HG03521 (cell line): ENCODE measurements around the gene KBTBD13.
"Not testable (repeated sequence)": the region's sequence is repeated elsewhere in the genome, so short reads cannot be mapped to it uniquely, and the experiment has no call there.

Experiments used
- ATAC-seq: cut with Tn5 transposase; IDR thresholded peaks from one replicate; pipeline ENCODE4 v1.9.1; 2021; ENCODE audit warnings: mild to moderate bottlenecking, moderate library complexity; ENCODE audit not compliant: unreplicated experiment

The KBTBD13 gene

GRCh38 chr15:65068403-65068788 is 8.2 kb upstream of the KBTBD13 start:
- no peak for ATAC-seq

- no peak for ATAC-seq
These were observed 7.4 kb upstream of the KBTBD13 start for GRCh38 chr15:65069179-65069578.

GRCh38 chr15:65069779-65070546 is 6.6 kb upstream of the KBTBD13 start:
- no peak for ATAC-seq

DNA sequence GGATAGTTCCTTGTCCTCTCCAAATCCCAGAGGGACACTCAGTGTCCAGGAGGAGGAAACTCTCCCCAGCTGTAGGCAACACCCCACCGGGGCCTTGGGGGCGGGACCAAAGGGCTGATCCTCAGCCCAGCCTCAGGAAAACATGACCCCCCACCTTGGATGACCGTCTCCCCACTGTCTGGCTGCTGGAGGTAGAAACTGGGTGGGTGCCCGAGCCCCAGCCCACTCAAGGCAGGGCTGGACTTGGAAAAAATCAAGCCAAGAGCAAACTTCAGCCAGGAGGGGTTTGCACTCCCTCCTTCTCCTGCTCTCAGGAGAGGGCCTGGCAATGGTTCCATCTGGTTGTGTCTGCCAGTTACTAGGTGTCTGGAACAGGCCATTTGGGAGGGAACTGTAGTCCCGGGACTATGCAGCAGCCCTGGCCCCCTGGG is 5.2 kb upstream of the KBTBD13 start:
- no peak for ATAC-seq

GRCh38 chr15:65072027-65072426 is 4.5 kb upstream of the KBTBD13 start:
- no peak for ATAC-seq

GRCh38 chr15:65072617-65073016 is 3.9 kb upstream of the KBTBD13 start:
- ATAC-seq, result no peak

GRCh38 chr15:65074946-65075345 is 1.6 kb upstream of the KBTBD13 start:
- not testable (repeated sequence) for ATAC-seq

DNA sequence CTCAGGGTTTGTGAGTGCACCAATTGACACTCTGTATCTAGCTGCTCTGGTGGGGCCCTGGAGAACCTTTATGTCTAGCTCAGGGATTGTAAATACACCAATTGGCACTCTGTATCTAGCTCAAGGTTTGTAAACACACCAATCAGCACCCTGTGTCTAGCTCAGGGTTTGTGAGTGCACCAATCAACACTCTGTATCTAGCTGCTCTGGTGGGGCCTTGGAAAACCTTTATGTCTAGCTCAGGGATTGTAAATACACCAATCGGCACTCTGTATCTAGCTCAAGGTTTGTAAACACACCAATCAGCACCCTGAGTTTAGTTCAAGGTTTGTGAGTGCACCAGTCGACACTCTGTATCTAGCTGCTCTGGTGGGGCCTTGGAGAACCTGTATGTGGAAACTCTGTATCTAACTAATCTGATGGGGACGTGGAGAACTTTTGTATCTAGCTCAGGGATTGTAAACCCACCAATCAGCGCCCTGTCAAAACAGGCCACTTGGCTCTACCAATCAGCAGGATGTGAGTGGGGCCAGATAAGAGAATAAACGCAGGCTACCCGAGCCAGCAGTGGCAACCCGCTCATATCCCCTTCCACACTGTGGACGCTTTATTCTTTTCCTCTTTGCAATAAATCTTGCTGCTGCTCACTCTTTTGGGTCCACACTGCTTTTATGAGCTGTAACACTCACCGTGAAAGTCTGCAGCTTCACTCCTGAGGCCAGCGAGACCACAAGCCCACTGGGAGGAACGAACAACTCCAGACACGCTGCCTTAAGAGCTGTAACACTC is 745 bp upstream of the KBTBD13 start:
- ATAC-seq, result not testable (repeated sequence)

DNA sequence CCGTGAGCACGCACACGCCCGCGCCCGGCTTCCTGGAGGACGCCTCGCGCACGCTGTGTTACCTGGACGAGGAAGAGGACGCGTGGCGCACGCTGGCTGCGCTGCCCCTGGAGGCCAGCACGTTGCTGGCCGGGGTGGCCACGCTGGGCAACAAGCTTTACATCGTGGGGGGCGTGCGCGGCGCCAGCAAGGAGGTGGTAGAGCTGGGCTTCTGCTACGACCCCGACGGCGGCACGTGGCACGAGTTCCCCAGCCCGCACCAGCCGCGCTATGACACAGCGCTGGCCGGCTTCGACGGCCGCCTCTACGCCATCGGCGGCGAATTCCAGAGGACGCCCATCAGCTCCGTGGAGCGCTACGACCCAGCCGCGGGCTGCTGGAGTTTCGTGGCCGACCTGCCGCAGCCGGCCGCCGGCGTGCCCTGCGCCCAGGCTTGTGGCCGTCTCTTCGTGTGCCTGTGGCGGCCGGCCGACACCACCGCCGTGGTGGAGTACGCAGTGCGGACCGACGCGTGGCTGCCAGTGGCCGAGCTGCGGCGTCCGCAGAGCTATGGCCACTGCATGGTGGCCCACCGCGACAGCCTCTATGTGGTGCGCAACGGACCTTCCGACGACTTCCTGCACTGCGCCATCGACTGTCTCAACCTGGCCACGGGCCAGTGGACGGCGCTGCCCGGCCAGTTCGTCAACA is 890 bp downstream of the KBTBD13 start:
- no peak for ATAC-seq

- no peak for ATAC-seq
These were observed 1.4 kb downstream of the KBTBD13 start for GRCh38 chr15:65077981-65078352.

DNA sequence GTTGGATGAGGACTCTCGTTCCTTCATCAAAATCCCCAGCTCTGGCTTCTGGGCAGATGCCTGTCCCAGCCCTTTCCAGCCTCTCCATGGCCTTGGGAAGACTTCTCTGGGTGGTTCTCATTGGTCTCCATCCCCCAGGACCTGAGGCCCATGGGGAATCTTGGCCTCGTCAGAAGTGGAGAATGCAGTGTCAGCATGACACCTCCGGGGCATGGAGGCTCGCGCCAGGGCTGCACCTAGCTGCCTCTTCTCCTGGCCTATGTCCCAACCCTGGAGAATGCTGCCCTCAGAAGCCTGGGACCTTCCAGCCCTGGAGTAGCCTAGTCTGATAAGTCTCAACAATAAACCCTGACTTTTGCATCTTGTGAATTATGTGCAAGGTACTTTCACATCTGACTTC is 3.0 kb downstream of the KBTBD13 start:
- no peak for ATAC-seq

- ATAC-seq, result no peak
These were observed 4.7 kb downstream of the KBTBD13 start for GRCh38 chr15:65081270-65081669.

DNA sequence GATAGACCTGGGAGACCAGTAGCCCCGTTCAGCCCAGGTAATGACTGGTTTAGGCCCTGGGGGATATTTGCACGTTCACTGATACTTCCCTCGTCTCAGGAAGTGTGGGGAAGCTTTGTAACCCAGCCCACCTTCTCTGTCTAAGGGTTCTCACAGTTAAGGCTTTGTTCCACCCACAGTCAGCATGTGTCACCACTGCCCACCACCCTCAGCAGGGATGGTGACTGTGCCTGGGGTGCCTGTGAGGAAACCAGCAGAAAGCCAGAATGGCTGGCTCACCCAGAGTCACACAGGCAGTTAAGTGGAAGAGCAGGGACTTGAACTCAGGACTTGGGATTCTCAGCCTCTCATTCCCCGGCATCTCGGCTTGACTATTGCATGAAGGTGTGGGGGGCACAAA is 5.2 kb downstream of the KBTBD13 start:
- ATAC-seq, result no peak

DNA sequence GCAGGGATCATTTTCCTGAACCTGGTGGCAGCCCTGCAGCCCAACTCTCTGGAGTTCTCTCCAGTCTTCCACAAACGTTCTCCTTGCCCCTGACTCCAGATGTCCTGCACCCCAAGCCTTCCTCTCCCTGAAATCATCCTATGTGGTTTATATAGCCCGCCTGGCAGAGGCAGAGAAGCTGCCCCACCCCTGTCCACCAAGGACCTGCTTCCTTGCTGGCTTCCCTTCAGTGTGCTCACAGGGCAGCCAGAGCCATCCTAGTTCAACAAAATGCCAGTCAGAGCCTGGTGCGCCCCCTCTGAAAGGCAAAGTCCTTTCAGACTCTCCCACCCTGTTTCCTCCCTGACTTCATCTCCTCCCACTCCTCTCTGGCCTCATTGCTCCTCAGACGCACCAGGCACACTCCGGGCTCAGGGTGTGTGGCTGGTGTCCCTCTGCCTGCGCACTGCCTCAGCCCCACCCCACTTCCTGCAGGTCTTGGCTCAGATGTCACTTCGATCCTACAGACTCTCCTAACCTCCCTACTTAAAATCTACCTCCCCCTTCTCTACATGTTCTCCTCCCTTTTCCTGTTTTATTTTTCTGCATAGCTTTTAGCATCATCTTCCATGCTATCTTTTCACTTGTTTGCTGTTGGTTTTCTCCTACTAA is 5.9 kb downstream of the KBTBD13 start:
- ATAC-seq, result no peak

DNA sequence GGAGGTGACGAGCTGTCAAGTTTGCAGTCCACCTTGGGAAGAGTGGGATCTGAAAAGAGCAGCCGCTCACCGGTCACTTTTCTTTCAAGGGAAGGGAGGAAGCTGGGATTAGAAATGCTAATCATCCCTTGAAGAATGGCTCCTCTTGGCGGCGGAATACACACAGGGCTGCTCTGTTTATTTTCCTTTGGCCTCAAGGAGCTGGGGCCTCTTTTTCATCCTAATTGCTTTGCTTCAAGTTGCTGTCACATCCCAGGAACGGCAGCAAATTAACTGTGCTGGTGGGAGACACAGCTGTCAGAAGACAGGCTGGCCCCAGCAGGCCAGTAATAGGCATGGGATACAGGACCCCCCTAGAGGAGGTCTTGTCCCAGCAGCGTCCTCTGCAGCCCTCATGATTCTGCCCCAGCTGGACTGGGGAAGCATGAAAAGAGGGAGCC is 6.7 kb downstream of the KBTBD13 start:
- ATAC-seq, result no peak

GRCh38 chr15:65084500-65085206 is 8.1 kb downstream of the KBTBD13 start:
- ATAC-seq, result no peak

DNA sequence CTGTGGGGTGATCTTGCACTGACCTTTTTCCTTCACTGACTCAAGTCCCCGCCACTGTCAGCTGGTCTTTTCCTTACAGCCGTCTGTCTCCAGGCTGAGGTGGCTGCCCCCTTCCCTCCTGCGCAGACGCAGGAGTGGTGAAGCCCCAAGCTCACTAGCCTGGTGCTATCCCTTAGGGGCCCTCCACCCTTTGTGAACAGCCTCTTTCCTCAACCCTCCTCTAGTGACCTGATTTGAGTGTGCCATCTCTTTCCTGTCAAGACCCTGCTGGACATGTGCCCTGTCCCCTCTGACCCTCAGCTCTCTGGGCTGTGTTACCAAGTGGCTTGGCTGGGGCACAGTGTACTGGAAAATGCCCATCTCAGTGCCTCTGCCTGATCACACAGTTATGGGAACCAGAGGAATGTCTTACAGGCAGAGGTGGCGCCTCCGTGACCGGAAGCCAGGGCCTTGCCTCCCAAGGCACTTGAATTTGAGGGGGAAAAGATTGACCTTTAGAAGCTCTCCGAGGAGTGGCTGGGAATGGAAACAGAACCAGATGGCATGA is 8.7 kb downstream of the KBTBD13 start:
- no peak for ATAC-seq

GRCh38 chr15:65085990-65086679 is 9.6 kb downstream of the KBTBD13 start:
- ATAC-seq, result no peak

GRCh38 chr15:65086680-65087111 is 10.2 kb downstream of the KBTBD13 start:
- ATAC-seq, result no peak

GRCh38 chr15:65087411-65087810 is 10.9 kb downstream of the KBTBD13 start:
- ATAC-seq, result no peak
